ENCODE results near the gene PIPOX. TPM values are rescaled to one million over a fixed set of nuclear protein-coding genes. Genes with fewer than 3 reads are reported as not detected.

Gene PIPOX
- total RNA-seq, 2 donors from 2014 or later, result 3.1 TPM; not detected in 1

- intact Hi-C loops (cut with DNase I), result no loop called here
Measured at GRCh38 chr17:29024316-29024952, 18.5 kb upstream of the PIPOX start.

GRCh38 chr17:29031488-29031887 lies 11.5 kb upstream of the PIPOX start:
- Histone ChIP-seq H3K9me3 (no peaks in the 10 kb centered on the region), H3K4me3 (no peak overlapping the region), H3K4me1 (no peaks in the 10 kb centered on the region), H3K27me3 (no peaks in the 10 kb centered on the region), H3K27ac (no peak overlapping the region), H3K36me3 (replicated peaks in 1 of 2; ENCODE audit: insufficient read depth in 1 of 2, low read depth in 2 of 2) (no peaks in the 10 kb centered on the region)
- ATAC-seq, result no peak
- no peak for DNase-seq
- WGBS, 2 donors, result 48 to 58% methylated on average over 5 of the region's 5 CpGs
- no peak for TF ChIP-seq POLR2A (IDR thresholded peaks at IDR 0.05)
- no peak for TF ChIP-seq CTCF (IDR thresholded peaks at IDR 0.05)
- intact Hi-C loops (cut with DNase I), result no loop called here

More at GRCh38 chr17:29024316-29024952, 18.5 kb upstream of the PIPOX start:
- Histone ChIP-seq H3K4me1 (peaks cover 9% of the 10 kb centered on the region), H3K27me3 (no peaks in the 10 kb centered on the region), H3K9me3 (no peaks in the 10 kb centered on the region), H3K4me3 (no peak overlapping the region), H3K36me3 (replicated peaks in 1 of 2; ENCODE audit: insufficient read depth in 1 of 2, low read depth in 2 of 2) (no peaks in the 10 kb centered on the region), H3K27ac (no peak overlapping the region)
- DNase-seq (no peak), ATAC-seq (no peak)
- TF ChIP-seq POLR2A (IDR thresholded peaks at IDR 0.05) (no peak), CTCF (IDR thresholded peaks at IDR 0.05) (no peak)
- 68 to 73% methylated on average over 6 of the region's 6 CpGs for WGBS, 2 donors

- intact Hi-C loops (cut with DNase I), result no loop called here
- WGBS, 2 donors, result 31 to 35% methylated on average over 11 of the region's 11 CpGs
- no peak overlapping the region for H3K27ac ChIP-seq
- ATAC-seq (no peak), DNase-seq (no peak)
- no peaks in the 10 kb centered on the region for H3K36me3 ChIP-seq (replicated peaks in 1 of 2; ENCODE audit: insufficient read depth in 1 of 2, low read depth in 2 of 2)
- no peaks in the 10 kb centered on the region for H3K9me3 ChIP-seq
- H3K27me3 ChIP-seq, result no peaks in the 10 kb centered on the region
- no peak overlapping the region for H3K4me3 ChIP-seq
- TF ChIP-seq POLR2A (IDR thresholded peaks at IDR 0.05) (no peak), CTCF (IDR thresholded peaks at IDR 0.05) (no peak)
- H3K4me1 ChIP-seq, result no peaks in the 10 kb centered on the region
Measured at GRCh38 chr17:29032013-29032856, 10.7 kb upstream of the PIPOX start.

- DNase-seq (no peak), ATAC-seq (no peak)
- H3K27me3 ChIP-seq, result no peaks in the 10 kb centered on the region
- WGBS, 2 donors, result 38 to 44% methylated on average over 5 to 6 of the region's 6 CpGs
- no peaks in the 10 kb centered on the region for H3K36me3 ChIP-seq (replicated peaks in 1 of 2; ENCODE audit: insufficient read depth in 1 of 2, low read depth in 2 of 2)
- H3K9me3 ChIP-seq, result no peaks in the 10 kb centered on the region
- H3K27ac ChIP-seq, result no peak overlapping the region
- intact Hi-C loops (cut with DNase I), result no loop called here
- H3K4me3 ChIP-seq, result no peak overlapping the region
- H3K4me1 ChIP-seq, result no peaks in the 10 kb centered on the region
- no peak for TF ChIP-seq POLR2A (IDR thresholded peaks at IDR 0.05)
- no peak for TF ChIP-seq CTCF (IDR thresholded peaks at IDR 0.05)
Measured at GRCh38 chr17:29032857-29033197, 10.1 kb upstream of the PIPOX start.
